Stomach (tissue), 4 donors: Measurements from ENCODE around the gene NDUFB4.

Experiments used
- POLR2A ChIP-seq, 4 donors: fragments of 450-650 bp; IDR thresholded peaks; one replicate each; pipeline ENCODE4 v1.6.1; 2016; ENCODE audit warnings: antibody characterized with exemption in 4 of 4, control low read depth in 2 of 4, mild to moderate bottlenecking in 1 of 4, moderate library complexity in 1 of 4
- POLR2AphosphoS5 ChIP-seq, 3 donors: sonication (generic); formaldehyde crosslinking; IDR thresholded peaks; one replicate each; pipeline ENCODE4 v1.6.1; 2016; ENCODE audit warnings: antibody characterized with exemption in 3 of 3
- TF ChIP-seq, protein P1 (sequence below), 7 experiments: fragments of 450-650 bp in 4 of 7; fragments of 200-600 bp in 3 of 7; sonication (generic) in 3 of 7; IDR thresholded peaks; one replicate each; pipeline ENCODE4 v1.5.1; 2016 to 2019; ENCODE audit warnings: antibody characterized with exemption in 7 of 7, control low read depth in 2 of 7, mild to moderate bottlenecking in 1 of 7

DNA sequence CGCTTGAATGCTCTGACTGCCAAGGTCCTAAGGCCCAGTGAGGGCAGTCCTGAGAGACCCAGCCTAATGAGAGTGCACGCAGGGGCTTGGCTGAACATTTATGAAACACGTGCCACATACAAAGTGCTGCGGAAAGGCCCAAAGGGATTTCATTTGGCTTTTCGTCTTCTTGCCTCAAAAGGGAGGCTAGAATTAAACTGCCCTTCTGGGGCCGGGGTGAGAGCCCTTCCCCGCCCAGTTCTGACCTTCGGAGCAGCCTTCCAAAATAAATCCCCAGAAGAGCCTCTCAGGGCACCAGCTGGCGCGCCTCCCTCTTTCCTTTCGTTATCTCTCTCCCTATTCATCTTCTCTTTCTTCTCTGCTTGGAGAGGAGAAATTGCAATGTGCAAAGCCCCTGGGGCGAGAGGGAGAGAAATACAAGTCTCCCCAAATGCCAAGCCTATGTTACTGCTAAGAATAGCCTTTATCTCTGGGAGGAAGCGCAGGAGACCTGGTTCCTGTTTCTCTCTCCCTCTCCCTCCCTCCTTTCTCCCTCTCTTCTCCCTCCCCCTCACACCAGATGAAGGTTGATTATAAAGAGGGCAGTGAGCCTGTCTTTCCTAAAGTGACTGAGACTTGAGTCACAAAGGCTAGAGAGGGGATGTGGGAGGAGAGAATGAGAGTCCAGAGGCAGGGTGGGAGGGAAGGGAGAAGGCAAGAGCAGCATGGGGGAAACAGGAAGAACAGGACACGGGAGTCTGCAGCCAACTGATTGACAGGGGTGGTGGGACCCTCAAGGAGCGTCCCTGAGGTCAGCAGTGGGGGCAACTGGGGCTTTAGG, 36.7 kb upstream of the NDUFB4 start:
- TF ChIP-seq, protein P1, sequence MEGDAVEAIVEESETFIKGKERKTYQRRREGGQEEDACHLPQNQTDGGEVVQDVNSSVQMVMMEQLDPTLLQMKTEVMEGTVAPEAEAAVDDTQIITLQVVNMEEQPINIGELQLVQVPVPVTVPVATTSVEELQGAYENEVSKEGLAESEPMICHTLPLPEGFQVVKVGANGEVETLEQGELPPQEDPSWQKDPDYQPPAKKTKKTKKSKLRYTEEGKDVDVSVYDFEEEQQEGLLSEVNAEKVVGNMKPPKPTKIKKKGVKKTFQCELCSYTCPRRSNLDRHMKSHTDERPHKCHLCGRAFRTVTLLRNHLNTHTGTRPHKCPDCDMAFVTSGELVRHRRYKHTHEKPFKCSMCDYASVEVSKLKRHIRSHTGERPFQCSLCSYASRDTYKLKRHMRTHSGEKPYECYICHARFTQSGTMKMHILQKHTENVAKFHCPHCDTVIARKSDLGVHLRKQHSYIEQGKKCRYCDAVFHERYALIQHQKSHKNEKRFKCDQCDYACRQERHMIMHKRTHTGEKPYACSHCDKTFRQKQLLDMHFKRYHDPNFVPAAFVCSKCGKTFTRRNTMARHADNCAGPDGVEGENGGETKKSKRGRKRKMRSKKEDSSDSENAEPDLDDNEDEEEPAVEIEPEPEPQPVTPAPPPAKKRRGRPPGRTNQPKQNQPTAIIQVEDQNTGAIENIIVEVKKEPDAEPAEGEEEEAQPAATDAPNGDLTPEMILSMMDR (IDR thresholded peaks at IDR 0.05), result peak in 1 of 7 experiments; percentile 45
- no peak for TF ChIP-seq POLR2AphosphoS5 (IDR thresholded peaks at IDR 0.05)
- no peak for TF ChIP-seq POLR2A (IDR thresholded peaks at IDR 0.05)
